DOHH2 (cell line): ENCODE results near the gene PKP4.

Experiments used
- H3F3A ChIP-seq: fragments of 200-600 bp; sonication (generic), shearing (Covaris generic); 2 replicates; pipeline ENCODE4 v1.6.0; 2016; ENCODE audit warnings: antibody characterized with exemption, mild to moderate bottlenecking; ENCODE audit not compliant: control insufficient read depth, insufficient read depth
- H3K27ac ChIP-seq: fragments of 200-600 bp; sonication (generic); 2 replicates; pipeline ENCODE4 v1.5.1; 2014; ENCODE audit warnings: low read depth, mild to moderate bottlenecking, low read length, moderate library complexity
- H3K27me3 ChIP-seq: fragments of 200-600 bp; sonication (generic); 2 replicates; pipeline ENCODE4 v1.6.1; 2014; ENCODE audit warnings: mild to moderate bottlenecking, low read length, mixed read lengths; ENCODE audit not compliant: control insufficient read depth
- H3K36me3 ChIP-seq: fragments of 200-600 bp; sonication (generic); 2 replicates; pipeline ENCODE4 v1.6.1; 2014; ENCODE audit warnings: mild to moderate bottlenecking, low read length, moderate library complexity, mixed read lengths; ENCODE audit not compliant: control insufficient read depth
- H3K4me1 ChIP-seq: fragments of 200-600 bp; sonication (generic); 2 replicates; pipeline ENCODE4 v1.6.1; 2014; ENCODE audit warnings: mild to moderate bottlenecking, low read length, mixed read lengths; ENCODE audit not compliant: control insufficient read depth
- H3K4me2 ChIP-seq: fragments of 200-600 bp; sonication (generic); 2 replicates; pipeline ENCODE4 v1.6.0; 2014; ENCODE audit warnings: mild to moderate bottlenecking, low read length, moderate library complexity
- H3K4me3 ChIP-seq: fragments of 200-600 bp; sonication (generic); 2 replicates; pipeline ENCODE4 v1.5.1; 2014; ENCODE audit warnings: mild to moderate bottlenecking, low read length, mixed read lengths
- H3K79me2 ChIP-seq: fragments of 200-600 bp; sonication (generic); 2 replicates; pipeline ENCODE4 v1.6.1; 2014; ENCODE audit warnings: mild to moderate bottlenecking, low read length, mixed read lengths; ENCODE audit not compliant: control insufficient read depth
- H3K9me2 ChIP-seq: fragments of 200-600 bp; sonication (generic); replicated peaks from 2 replicates; pipeline ENCODE4 v1.6.1; 2014; ENCODE audit warnings: mild to moderate bottlenecking, low read length, mixed read lengths; ENCODE audit not compliant: control insufficient read depth
- H3K9me3 ChIP-seq: fragments of 200-600 bp; sonication (generic); 2 replicates; pipeline ENCODE4 v1.6.1; 2014; ENCODE audit warnings: antibody characterized with exemption, low read length, mixed read lengths; ENCODE audit not compliant: control insufficient read depth, insufficient read depth
- H4K20me1 ChIP-seq: fragments of 200-600 bp; sonication (generic); 2 replicates; pipeline ENCODE4 v1.6.0; 2014; ENCODE audit warnings: low read depth, mild to moderate bottlenecking, antibody characterized with exemption, low read length, moderate library complexity; ENCODE audit not compliant: control insufficient read depth, insufficient read depth
- CTCF ChIP-seq: fragments of 200-600 bp; sonication (generic); IDR thresholded peaks from one replicate; pipeline ENCODE4 v1.5.1; 2014; ENCODE audit warnings: antibody characterized with exemption, mild to moderate bottlenecking, low read depth, low read length; ENCODE audit not compliant: poor library complexity, severe bottlenecking
- EZH2phosphoT487 ChIP-seq: fragments of 200-600 bp; sonication (generic); IDR thresholded peaks from 2 replicates; pipeline ENCODE4 v1.6.1; 2017; ENCODE audit warnings: borderline replicate concordance, mild to moderate bottlenecking, antibody characterized with exemption, low read length, moderate library complexity, mixed read lengths

Gene PKP4

GRCh38 chr2:158495175-158495574, 38.4 kb downstream of the PKP4 start:
- Histone ChIP-seq H3F3A (no peaks in the 10 kb centered on the region), H3K27me3 (no peaks in the 10 kb centered on the region), H4K20me1 (no peaks in the 10 kb centered on the region), H3K9me3 (no peaks in the 10 kb centered on the region), H3K27ac (no peak overlapping the region), H3K36me3 (no peaks in the 10 kb centered on the region), H3K79me2 (peaks cover 69% of the 10 kb centered on the region), H3K4me1 (no peaks in the 10 kb centered on the region), H3K4me3 (no peak overlapping the region), H3K4me2 (no peak overlapping the region), H3K9me2 (no peaks in the 10 kb centered on the region)
- TF ChIP-seq EZH2phosphoT487 (no peak), CTCF (no peak)

GRCh38 chr2:158496986-158497385, 40.2 kb downstream of the PKP4 start:
- Histone ChIP-seq H3K4me3 (no peak overlapping the region), H3K36me3 (no peaks in the 10 kb centered on the region), H3K79me2 (peaks cover 55% of the 10 kb centered on the region), H3K4me2 (no peak overlapping the region), H4K20me1 (no peaks in the 10 kb centered on the region), H3K27me3 (no peaks in the 10 kb centered on the region), H3K9me2 (no peaks in the 10 kb centered on the region), H3K9me3 (no peaks in the 10 kb centered on the region), H3F3A (no peaks in the 10 kb centered on the region), H3K4me1 (no peaks in the 10 kb centered on the region), H3K27ac (no peak overlapping the region)
- no peak for TF ChIP-seq CTCF
- no peak for TF ChIP-seq EZH2phosphoT487

DNA sequence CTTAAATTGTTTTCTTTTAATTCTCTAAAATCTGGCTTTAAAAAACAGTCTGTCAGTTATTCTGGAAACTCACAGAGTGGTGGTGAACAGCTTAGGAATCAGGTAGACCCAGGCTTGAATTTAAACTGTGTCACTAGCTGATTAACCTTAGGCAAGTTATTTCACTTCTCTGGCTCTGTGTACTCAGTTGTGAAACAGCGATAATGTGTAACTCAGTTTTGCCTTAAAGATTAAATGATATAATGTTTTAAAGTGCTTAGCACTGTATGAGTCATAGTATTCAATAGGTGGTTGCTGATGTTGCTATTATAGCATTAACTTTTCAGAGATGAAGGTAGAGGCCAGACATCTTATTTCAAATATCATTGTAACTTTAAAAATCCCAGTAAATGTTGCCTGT, 40.7 kb downstream of the PKP4 start:
- Histone ChIP-seq H3K27ac (no peak overlapping the region), H3K79me2 (peaks cover 53% of the 10 kb centered on the region), H3K27me3 (no peaks in the 10 kb centered on the region), H3K9me2 (no peaks in the 10 kb centered on the region), H3K4me1 (no peaks in the 10 kb centered on the region), H4K20me1 (no peaks in the 10 kb centered on the region), H3K9me3 (no peaks in the 10 kb centered on the region), H3K4me2 (no peak overlapping the region), H3K36me3 (no peaks in the 10 kb centered on the region), H3F3A (no peaks in the 10 kb centered on the region), H3K4me3 (no peak overlapping the region)
- no peak for TF ChIP-seq CTCF
- no peak for TF ChIP-seq EZH2phosphoT487

DNA sequence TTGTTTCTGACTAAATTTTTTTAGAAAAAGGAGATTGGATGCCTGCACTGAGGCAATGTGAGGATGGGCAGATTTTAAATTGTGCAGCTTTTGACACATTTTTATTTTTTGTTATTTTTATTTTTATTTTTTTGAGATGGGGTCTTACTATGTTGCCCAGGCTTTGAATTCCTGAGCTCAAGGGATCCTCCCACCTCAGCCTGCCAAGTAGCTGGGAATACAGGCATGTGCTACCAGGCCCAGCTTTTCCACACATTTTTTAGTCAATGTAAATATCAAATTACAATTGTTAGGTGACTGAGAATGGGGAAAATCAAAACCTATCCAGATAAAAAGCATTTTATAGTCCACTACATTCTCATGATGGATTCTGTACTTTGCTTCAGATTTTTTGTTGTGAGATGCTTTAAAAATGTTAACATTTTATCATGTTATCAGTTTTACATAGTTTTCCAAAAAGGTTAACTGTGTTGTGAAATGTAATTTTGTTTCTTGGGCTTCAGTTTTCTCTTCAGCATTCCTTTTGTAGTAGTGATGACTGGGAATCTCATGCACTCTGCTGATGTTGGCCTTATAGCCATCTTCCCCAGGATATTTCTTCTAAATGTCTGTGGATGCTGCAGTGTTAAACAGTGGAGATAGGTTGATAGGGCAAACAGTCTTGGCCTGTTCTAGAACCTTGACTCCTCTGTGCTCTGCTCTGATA, 41.4 kb downstream of the PKP4 start:
- no peaks in the 10 kb centered on the region for H3K9me2 ChIP-seq
- no peaks in the 10 kb centered on the region for H3K36me3 ChIP-seq
- H4K20me1 ChIP-seq = no peaks in the 10 kb centered on the region
- H3K9me3 ChIP-seq = no peaks in the 10 kb centered on the region
- no peak overlapping the region for H3K4me3 ChIP-seq
- no peak overlapping the region for H3K27ac ChIP-seq
- TF ChIP-seq EZH2phosphoT487 (no peak), CTCF (no peak)
- H3F3A ChIP-seq = no peaks in the 10 kb centered on the region
- no peaks in the 10 kb centered on the region for H3K27me3 ChIP-seq
- H3K79me2 ChIP-seq = peaks cover 55% of the 10 kb centered on the region
- no peak overlapping the region for H3K4me2 ChIP-seq
- no peaks in the 10 kb centered on the region for H3K4me1 ChIP-seq
